H7 (cell line): ENCODE measurements around the gene THRA. TPM values are rescaled to one million over a fixed set of nuclear protein-coding genes. Genes with fewer than 3 reads are reported as not detected.

Source experiments
- total RNA-seq: library from RNA; depleted of rRNA; stranded (reverse); fragments of >200 nt; shearing (Covaris generic); gene quantifications from 2 replicates; pipeline ENCODE4 v1.2.3, GENCODE V29; 2014; rRNA removed

Gene THRA
- total RNA-seq, 1 experiment from 2014 or later = 15.2 TPM

Other genes with a start within 250 kb of the THRA start
- gene IKZF3, start 198.7 kb upstream of the THRA start, total RNA-seq = 0.10 and 0.89 TPM in 2 replicates
- gene ZPBP2, start 194.8 kb upstream of the THRA start, total RNA-seq = not detected in 2 replicates
- gene GSDMB, start 144.3 kb upstream of the THRA start, total RNA-seq = 3.3 and 6.0 TPM in 2 replicates
- 33.3 and 39.7 TPM in 2 replicates for gene ORMDL3, start 135.4 kb upstream of the THRA start, total RNA-seq
- gene LRRC3C, start 135.2 kb upstream of the THRA start, total RNA-seq = not detected in 2 replicates
- not detected in 2 replicates for gene GSDMA, start 100.0 kb upstream of the THRA start, total RNA-seq
- gene PSMD3, start 82.2 kb upstream of the THRA start, total RNA-seq = 243 and 325 TPM in 2 replicates
- 0.28 TPM in 1 of 2 replicates, not detected in the other for gene CSF3, start 47.5 kb upstream of the THRA start, total RNA-seq
- 85.6 and 99.9 TPM in 2 replicates for gene MED24, start 8.6 kb upstream of the THRA start, total RNA-seq
- 1.8 and 3.4 TPM in 2 replicates for gene NR1D1, start 37.6 kb downstream of the THRA start, total RNA-seq
- gene MSL1, start 59.0 kb downstream of the THRA start, total RNA-seq = 44.2 and 70.0 TPM in 2 replicates
- gene CASC3, start 77.6 kb downstream of the THRA start, total RNA-seq = 55.4 and 76.0 TPM in 2 replicates
- gene RAPGEFL1, start 114.5 kb downstream of the THRA start, total RNA-seq = 3.9 and 5.4 TPM in 2 replicates
- gene WIPF2, start 156.3 kb downstream of the THRA start, total RNA-seq = 3.7 and 5.4 TPM in 2 replicates
- 80.8 and 83.6 TPM in 2 replicates for gene CDC6, start 224.9 kb downstream of the THRA start, total RNA-seq
- gene RARA, start 246.2 kb downstream of the THRA start, total RNA-seq = 19.3 and 22.1 TPM in 2 replicates